Tibial nerve (tissue), 4 donors: ENCODE results near the gene CLEC16A. TPM values are rescaled to one million over a fixed set of nuclear protein-coding genes. Genes with fewer than 3 reads are reported as not detected.

Experiments used
- DNase-seq, 2 donors: peaks; one replicate each; pipeline ENCODE4 v3.0.0-alpha.2; 2019; ENCODE audit warnings: low spot score in 2 of 2
- H3K27ac ChIP-seq, 4 donors: fragments of 200-600 bp; sonication (generic) in 3 of 4; one replicate each; pipeline ENCODE4 v1.5.1; 2017 to 2019; ENCODE audit warnings: mild to moderate bottlenecking in 1 of 4
- H3K27me3 ChIP-seq, 2 donors: fragments of 200-600 bp; sonication (generic) in 1 of 2; one replicate each; pipeline versions ENCODE4 v1.5.1 to v1.6.0; 2017 to 2019
- H3K36me3 ChIP-seq, 3 donors: fragments of 200-600 bp; sonication (generic); one replicate each; pipeline ENCODE4 v1.5.1; 2018 to 2019
- H3K4me1 ChIP-seq, 4 donors: fragments of 200-600 bp; sonication (generic) in 3 of 4; one replicate each; pipeline ENCODE4 v1.5.1; 2017 to 2019
- H3K4me3 ChIP-seq, 4 donors: fragments of 200-600 bp; sonication (generic) in 3 of 4; one replicate each; pipeline ENCODE4 v1.5.1; 2017 to 2019; ENCODE audit warnings: mild to moderate bottlenecking in 1 of 4, moderate library complexity in 1 of 4
- H3K9me3 ChIP-seq, 4 donors: fragments of 200-600 bp; sonication (generic) in 3 of 4; one replicate each; pipeline ENCODE4 v1.5.1; 2017 to 2019
- CTCF ChIP-seq, 5 experiments: fragments of 200-600 bp in 3 of 5; fragments of 450-650 bp in 2 of 5; sonication (generic) in 3 of 5; IDR thresholded peaks; one replicate each; pipeline ENCODE4 v1.5.1; 2016 to 2019; ENCODE audit warnings: antibody characterized with exemption in 5 of 5, mild to moderate bottlenecking in 3 of 5, moderate library complexity in 2 of 5
- EP300 ChIP-seq, 2 donors: sonication (generic); formaldehyde crosslinking; IDR thresholded peaks; one replicate each; pipeline ENCODE4 v1.6.1; 2017; ENCODE audit warnings: antibody characterized with exemption in 2 of 2, mild to moderate bottlenecking in 1 of 2
- POLR2A ChIP-seq, 2 donors: fragments of 450-650 bp; IDR thresholded peaks; one replicate each; pipeline ENCODE4 v1.6.1; 2017; ENCODE audit warnings: antibody characterized with exemption in 2 of 2, mild to moderate bottlenecking in 2 of 2, moderate library complexity in 2 of 2
- WGBS, 2 donors: methylation state at CpG; one replicate each; pipeline ENCODE4 v1.1.5; 2018; 5-methylcytosine and 5-hydroxymethylcytosine counted together
- total RNA-seq, 4 donors: library from RNA; depleted of rRNA; stranded (reverse); fragments of >200 nt; gene quantifications; one replicate each; pipeline ENCODE4 v1.1.0, GENCODE V29; 2016

CLEC16A gene
- total RNA-seq, 4 donors from 2014 or later: 37.4 to 70.2 (median 55.2) TPM

GRCh38 chr16:11084484-11084875 is 140.1 kb downstream of the CLEC16A start:
- no peaks in the 10 kb centered on the region for H3K27me3 ChIP-seq
- H3K4me3 ChIP-seq: no peak overlapping the region
- DNase-seq: no peak
- peaks cover 0 to 28% (median 14%) of the 10 kb centered on the region in 4 donors for H3K4me1 ChIP-seq
- H3K9me3 ChIP-seq: no peaks in the 10 kb centered on the region
- TF ChIP-seq EP300 (IDR thresholded peaks at IDR 0.05) (no peak), CTCF (IDR thresholded peaks at IDR 0.05) (no peak), POLR2A (IDR thresholded peaks at IDR 0.05) (no peak)
- H3K36me3 ChIP-seq: peaks cover 0 to 59% (median 0%) of the 10 kb centered on the region in 3 donors
- 63 to 64% methylated on average over 11 of the region's 11 CpGs for WGBS, 2 donors
- no peak overlapping the region for H3K27ac ChIP-seq

- Histone ChIP-seq H3K4me3 (no peak overlapping the region), H3K9me3 (no peaks in the 10 kb centered on the region), H3K36me3 (peaks cover 0 to 64% (median 0%) of the 10 kb centered on the region in 3 donors), H3K4me1 (peaks cover 0 to 26% (median 9%) of the 10 kb centered on the region in 4 donors), H3K27ac (no peak overlapping the region), H3K27me3 (no peaks in the 10 kb centered on the region)
- 73 to 76% methylated on average over 15 of the region's 15 CpGs for WGBS, 2 donors
- TF ChIP-seq POLR2A (IDR thresholded peaks at IDR 0.05) (no peak), CTCF (IDR thresholded peaks at IDR 0.05) (no peak), EP300 (IDR thresholded peaks at IDR 0.05) (no peak)
- no peak for DNase-seq
Observed at GRCh38 chr16:11084876-11085485, 140.6 kb downstream of the CLEC16A start.

GRCh38 chr16:11085916-11086315 is 141.6 kb downstream of the CLEC16A start:
- Histone ChIP-seq H3K36me3 (peaks cover 0 to 64% (median 0%) of the 10 kb centered on the region in 3 donors), H3K27me3 (no peaks in the 10 kb centered on the region), H3K4me1 (peaks cover 0 to 19% (median 6%) of the 10 kb centered on the region in 4 donors), H3K4me3 (no peak overlapping the region), H3K27ac (no peak overlapping the region), H3K9me3 (no peaks in the 10 kb centered on the region)
- WGBS, 2 donors: 97 to 98% methylated on average over 5 of the region's 5 CpGs
- DNase-seq: no peak
- TF ChIP-seq EP300 (IDR thresholded peaks at IDR 0.05) (no peak), CTCF (IDR thresholded peaks at IDR 0.05) (no peak), POLR2A (IDR thresholded peaks at IDR 0.05) (no peak)

- WGBS, 2 donors: 73 to 94% methylated on average over 4 to 6 of the region's 6 CpGs
- Histone ChIP-seq H3K9me3 (no peaks in the 10 kb centered on the region), H3K27ac (no peak overlapping the region), H3K27me3 (no peaks in the 10 kb centered on the region), H3K4me1 (peaks cover 0 to 19% (median 6%) of the 10 kb centered on the region in 4 donors), H3K4me3 (no peak overlapping the region), H3K36me3 (peaks cover 0 to 69% (median 0%) of the 10 kb centered on the region in 3 donors)
- no peak for DNase-seq
- TF ChIP-seq EP300 (IDR thresholded peaks at IDR 0.05) (no peak), POLR2A (IDR thresholded peaks at IDR 0.05) (no peak), CTCF (IDR thresholded peaks at IDR 0.05) (no peak)
Observed at GRCh38 chr16:11087691-11088073, 143.3 kb downstream of the CLEC16A start.

GRCh38 chr16:11088074-11088730 is 143.8 kb downstream of the CLEC16A start:
- H3K27ac ChIP-seq: no peak overlapping the region
- no peak for TF ChIP-seq POLR2A (IDR thresholded peaks at IDR 0.05)
- TF ChIP-seq EP300 (IDR thresholded peaks at IDR 0.05): no peak
- TF ChIP-seq CTCF (IDR thresholded peaks at IDR 0.05): no peak
- no peak overlapping the region for H3K4me3 ChIP-seq
- 86 to 90% methylated on average over 11 of the region's 11 CpGs for WGBS, 2 donors
- H3K9me3 ChIP-seq: no peaks in the 10 kb centered on the region
- peaks cover 0 to 69% (median 0%) of the 10 kb centered on the region in 3 donors for H3K36me3 ChIP-seq
- peaks cover 0 to 19% (median 6%) of the 10 kb centered on the region in 4 donors for H3K4me1 ChIP-seq
- no peak for DNase-seq
- H3K27me3 ChIP-seq: no peaks in the 10 kb centered on the region
